ENCODE data around the gene H2AZ2. TPM values are rescaled to one million over a fixed set of nuclear protein-coding genes. Genes with fewer than 3 reads are reported as not detected.

H2AZ2 gene
- total and polyA plus RNA-seq, 2 of the 4 experiments (the other 2 are of a cell fraction), result 156 to 162 TPM

DNA sequence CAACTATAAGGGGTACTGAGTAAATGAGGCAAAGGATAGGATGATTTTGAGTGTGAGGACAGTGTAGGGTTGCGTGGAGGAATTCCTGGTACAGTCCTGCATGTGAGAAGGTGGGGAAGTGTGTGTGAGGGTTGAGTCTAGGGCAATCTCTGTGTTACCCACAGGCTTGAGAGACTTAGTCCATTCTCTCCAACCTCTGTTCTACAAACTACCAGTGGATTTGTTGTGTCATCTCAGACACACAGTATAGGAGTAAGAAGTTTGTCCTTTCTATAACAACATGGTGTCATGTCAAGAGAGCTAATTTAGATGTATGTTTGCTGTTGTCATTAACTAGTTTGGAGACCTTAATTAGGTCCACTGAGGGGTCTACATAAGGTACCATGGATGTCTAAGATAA lies 24.9 kb upstream of the H2AZ2 start:
- WGBS, 2 experiments (ENCODE audit: extremely low coverage in 2 of 2, insufficient read length in 1 of 2), result no CpG with 5 or more reads among the region's 1 CpG
- no peak overlapping the region for H3K56ac ChIP-seq (ENCODE audit: extremely low read depth, insufficient read depth, low read length)
- no peak overlapping the region for H4K8ac ChIP-seq (ENCODE audit: low read depth in 2 of 2, low read length in 2 of 2)
- BruUV-seq (replicated peaks), result no TSS peak
- dilution Hi-C loops (cut with HindIII; ENCODE audit: low sequenced_read_pairs, unreplicated experiment), result no loop called here
- no peak overlapping the region for H2BK120ac ChIP-seq (ENCODE audit: low read depth, low read length)
- H2AFZ ChIP-seq (replicated peaks; ENCODE audit: low read length, poor library complexity), result peak overlapping the region; percentile 21
- no peaks in the 10 kb centered on the region for H3K27me3 ChIP-seq (ENCODE audit: control insufficient read depth, insufficient read depth, low read length)
- H4K5ac ChIP-seq (ENCODE audit: low read depth, low read length), result no peak overlapping the region
- in situ Hi-C loops (cut with MboI; ENCODE audit: low sequenced_read_pairs), result no loop called here
- H3K4ac ChIP-seq (ENCODE audit: low read depth, low read length), result no peak overlapping the region
- DNase-seq (no peak), ATAC-seq (ENCODE audit: low read depth) (no peak)
- ChIA-PET CTCF (interaction anchor here (1.4 to 1.5 kb wide), 2 partner anchors 12 to 16 kb away, joined by 5 read pairs; no protein-coding TSS in a partner anchor), POLR2A (ENCODE audit: unreplicated experiment) (interaction anchor here (1.6 kb wide), 1 partner anchor 12 kb away, joined by 6 read pairs; no protein-coding TSS in a partner anchor)
- 0 out of 2 replicates have a peak overlapping the region, but pooled peaks have one; percentile 6 for H2BK20ac ChIP-seq (ENCODE audit: low read depth, low read length)
- no peak overlapping the region for H2AK9ac ChIP-seq (replicated peaks; ENCODE audit: low read depth, low read length, poor library complexity)
- H3K4me2 ChIP-seq (ENCODE audit: low read depth, low read length), result no peak overlapping the region
- no peak overlapping the region for H3K9ac ChIP-seq (ENCODE audit: low read depth, low read length)
- H3K27ac ChIP-seq (ENCODE audit: insufficient read depth, low read length), result no peak overlapping the region
- intact Hi-C loops (cut with micrococcal nuclease), result no loop called here
- H2BK15ac ChIP-seq (ENCODE audit: low read depth, low read length), result no peak overlapping the region
- H2AK5ac ChIP-seq (ENCODE audit: low read depth, low read length), result peak overlapping the region; percentile 50; the same call in 1 of the 2 replicates
- no peak overlapping the region for H3K18ac ChIP-seq (ENCODE audit: low read depth, low read length)
- H3K36me3 ChIP-seq (ENCODE audit: control insufficient read depth, insufficient read depth, low read length), result peaks cover 2% of the 10 kb centered on the region; the same call in 1 of the 2 replicates
- H3K4me3 ChIP-seq (ENCODE audit: insufficient read depth, low read depth, low read length), result no peak overlapping the region
- H3K23ac ChIP-seq (ENCODE audit: low read depth, low read length), result no peak overlapping the region
- peaks cover 2% of the 10 kb centered on the region for H3K4me1 ChIP-seq (ENCODE audit: control insufficient read depth, insufficient read depth, low read length)
- no peak for TF ChIP-seq MAZ (IDR thresholded peaks at IDR 0.05; ENCODE audit: borderline replicate concordance, low read depth, low read length)
- TF ChIP-seq RAD21 (IDR thresholded peaks at IDR 0.05; ENCODE audit: low read length), result no peak
- TF ChIP-seq BHLHE40 (IDR thresholded peaks at IDR 0.05; ENCODE audit: low read depth, low read length), result no peak
- TF ChIP-seq, protein P1, sequence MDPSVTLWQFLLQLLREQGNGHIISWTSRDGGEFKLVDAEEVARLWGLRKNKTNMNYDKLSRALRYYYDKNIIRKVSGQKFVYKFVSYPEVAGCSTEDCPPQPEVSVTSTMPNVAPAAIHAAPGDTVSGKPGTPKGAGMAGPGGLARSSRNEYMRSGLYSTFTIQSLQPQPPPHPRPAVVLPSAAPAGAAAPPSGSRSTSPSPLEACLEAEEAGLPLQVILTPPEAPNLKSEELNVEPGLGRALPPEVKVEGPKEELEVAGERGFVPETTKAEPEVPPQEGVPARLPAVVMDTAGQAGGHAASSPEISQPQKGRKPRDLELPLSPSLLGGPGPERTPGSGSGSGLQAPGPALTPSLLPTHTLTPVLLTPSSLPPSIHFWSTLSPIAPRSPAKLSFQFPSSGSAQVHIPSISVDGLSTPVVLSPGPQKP (IDR thresholded peaks at IDR 0.05; ENCODE audit: borderline replicate concordance, low read depth, low read length), result no peak
- no peak for TF ChIP-seq NFE2L2 (IDR thresholded peaks at IDR 0.05; ENCODE audit: low read depth, low read length)
- TF ChIP-seq POLR2A (IDR thresholded peaks at IDR 0.05; ENCODE audit: low read depth, low read length), result no peak
- TF ChIP-seq, protein P2, sequence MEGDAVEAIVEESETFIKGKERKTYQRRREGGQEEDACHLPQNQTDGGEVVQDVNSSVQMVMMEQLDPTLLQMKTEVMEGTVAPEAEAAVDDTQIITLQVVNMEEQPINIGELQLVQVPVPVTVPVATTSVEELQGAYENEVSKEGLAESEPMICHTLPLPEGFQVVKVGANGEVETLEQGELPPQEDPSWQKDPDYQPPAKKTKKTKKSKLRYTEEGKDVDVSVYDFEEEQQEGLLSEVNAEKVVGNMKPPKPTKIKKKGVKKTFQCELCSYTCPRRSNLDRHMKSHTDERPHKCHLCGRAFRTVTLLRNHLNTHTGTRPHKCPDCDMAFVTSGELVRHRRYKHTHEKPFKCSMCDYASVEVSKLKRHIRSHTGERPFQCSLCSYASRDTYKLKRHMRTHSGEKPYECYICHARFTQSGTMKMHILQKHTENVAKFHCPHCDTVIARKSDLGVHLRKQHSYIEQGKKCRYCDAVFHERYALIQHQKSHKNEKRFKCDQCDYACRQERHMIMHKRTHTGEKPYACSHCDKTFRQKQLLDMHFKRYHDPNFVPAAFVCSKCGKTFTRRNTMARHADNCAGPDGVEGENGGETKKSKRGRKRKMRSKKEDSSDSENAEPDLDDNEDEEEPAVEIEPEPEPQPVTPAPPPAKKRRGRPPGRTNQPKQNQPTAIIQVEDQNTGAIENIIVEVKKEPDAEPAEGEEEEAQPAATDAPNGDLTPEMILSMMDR (conservative IDR thresholded peaks at IDR 0.05; ENCODE audit: low read depth, low read length), result no peak
- TF ChIP-seq, protein P3, sequence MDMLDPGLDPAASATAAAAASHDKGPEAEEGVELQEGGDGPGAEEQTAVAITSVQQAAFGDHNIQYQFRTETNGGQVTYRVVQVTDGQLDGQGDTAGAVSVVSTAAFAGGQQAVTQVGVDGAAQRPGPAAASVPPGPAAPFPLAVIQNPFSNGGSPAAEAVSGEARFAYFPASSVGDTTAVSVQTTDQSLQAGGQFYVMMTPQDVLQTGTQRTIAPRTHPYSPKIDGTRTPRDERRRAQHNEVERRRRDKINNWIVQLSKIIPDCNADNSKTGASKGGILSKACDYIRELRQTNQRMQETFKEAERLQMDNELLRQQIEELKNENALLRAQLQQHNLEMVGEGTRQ (IDR thresholded peaks at IDR 0.05; ENCODE audit: low read depth, low read length), result no peak
- no peak for TF ChIP-seq CEBPB (IDR thresholded peaks at IDR 0.05; ENCODE audit: low read depth, low read length)
- no peak for TF ChIP-seq MAFK (IDR thresholded peaks at IDR 0.05; ENCODE audit: low read depth, low read length)
- TF ChIP-seq CHD1 (IDR thresholded peaks at IDR 0.05; ENCODE audit: low read depth, low read length), result no peak
- no peak for TF ChIP-seq RFX5 (IDR thresholded peaks at IDR 0.05; ENCODE audit: low read depth, low read length)
- no peak for TF ChIP-seq RCOR1 (IDR thresholded peaks at IDR 0.05; ENCODE audit: insufficient replicate concordance, low read length)
- TF ChIP-seq SMC3 (IDR thresholded peaks at IDR 0.05; ENCODE audit: low read depth, low read length), result no peak
- no peak for TF ChIP-seq MXI1 (IDR thresholded peaks at IDR 0.05; ENCODE audit: borderline replicate concordance, low read depth, low read length)
- no peak for TF ChIP-seq FOS (IDR thresholded peaks at IDR 0.05; ENCODE audit: low read depth, low read length)
- peaks cover 8% of the 10 kb centered on the region; the same call in 1 of the 2 replicates for H4K20me1 ChIP-seq (ENCODE audit: insufficient read depth, low read length)
- H2BK5ac ChIP-seq (ENCODE audit: low read depth, low read length, poor library complexity, severe bottlenecking), result no peak overlapping the region
- no peaks in the 10 kb centered on the region for H3K9me1 ChIP-seq (ENCODE audit: insufficient read depth, low read length)
- no peaks in the 10 kb centered on the region for H3K9me3 ChIP-seq (ENCODE audit: control insufficient read depth, insufficient read depth, low read length)
- peaks cover 0 to 10% of the 10 kb centered on the region in 2 experiments; a peak in 3 of 4 replicates for H3K79me1 ChIP-seq (ENCODE audit: low read depth in 1 of 2, low read length in 2 of 2)
- H4K91ac ChIP-seq (ENCODE audit: insufficient read depth, low read depth, low read length), result no peak overlapping the region
- no peak overlapping the region for H3K14ac ChIP-seq (replicated peaks; ENCODE audit: low read depth, low read length)
